Measurements from ENCODE around the gene EPG5. TPM values are rescaled to one million over a fixed set of nuclear protein-coding genes. Genes with fewer than 3 reads are reported as not detected.

EPG5 gene
- total RNA-seq, 1 experiment from 2014 or later: 22.7 TPM

DNA sequence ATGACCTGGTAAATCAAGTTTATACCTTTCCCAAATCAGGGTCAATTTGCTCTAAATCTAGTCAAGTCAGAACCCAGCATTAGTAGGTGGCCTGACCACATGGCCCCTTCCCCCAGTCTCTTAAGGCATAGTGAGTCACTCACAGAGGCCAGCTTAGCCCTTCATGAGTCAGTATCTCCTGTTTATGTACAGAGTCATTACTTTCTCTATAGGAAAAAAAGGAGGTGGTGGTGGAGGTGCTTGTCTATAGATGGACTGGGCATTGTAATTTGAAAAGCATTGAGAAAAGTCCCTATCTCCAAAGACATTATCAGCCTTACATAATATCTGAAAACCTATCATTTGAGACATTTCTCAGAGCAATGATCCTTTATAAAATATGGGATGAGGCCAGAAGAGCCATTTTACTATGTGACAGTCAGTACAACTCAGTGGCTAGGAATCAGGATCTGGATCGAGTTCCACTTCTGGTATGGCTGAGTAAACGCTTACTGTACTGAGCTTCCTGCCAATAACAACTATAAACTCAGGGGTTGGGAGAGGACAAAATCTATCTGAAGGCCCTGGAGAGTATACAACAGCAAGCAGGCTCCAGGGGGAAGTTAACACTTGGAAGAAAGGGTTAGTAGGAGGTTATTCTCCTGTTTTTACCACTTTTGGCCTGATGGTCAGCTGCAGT is 164.2 kb downstream of the EPG5 start:
- DNase-seq (ENCODE audit: low spot score) (no peak), ATAC-seq (no peak)
- POLR2A ChIA-PET: no interaction called here
- H3K4me1 Mint-ChIP-seq: peaks cover 17% of the 10 kb centered on the region
- H3K27ac Mint-ChIP-seq: no peak overlapping the region
- H3K4me3 Mint-ChIP-seq: no peak overlapping the region
- peaks cover 68% of the 10 kb centered on the region for H3K9me3 Mint-ChIP-seq
- CTCF ChIA-PET: no interaction called here
- peaks cover 11% of the 10 kb centered on the region for H3K27me3 Mint-ChIP-seq (ENCODE audit: low read depth)
- no peak for TF ChIP-seq NR2C2 (CRISPR knock-in tag; IDR thresholded peaks at IDR 0.05)
- TF ChIP-seq EMX1 (CRISPR knock-in tag; IDR thresholded peaks at IDR 0.05): no peak
- TF ChIP-seq, protein P1, sequence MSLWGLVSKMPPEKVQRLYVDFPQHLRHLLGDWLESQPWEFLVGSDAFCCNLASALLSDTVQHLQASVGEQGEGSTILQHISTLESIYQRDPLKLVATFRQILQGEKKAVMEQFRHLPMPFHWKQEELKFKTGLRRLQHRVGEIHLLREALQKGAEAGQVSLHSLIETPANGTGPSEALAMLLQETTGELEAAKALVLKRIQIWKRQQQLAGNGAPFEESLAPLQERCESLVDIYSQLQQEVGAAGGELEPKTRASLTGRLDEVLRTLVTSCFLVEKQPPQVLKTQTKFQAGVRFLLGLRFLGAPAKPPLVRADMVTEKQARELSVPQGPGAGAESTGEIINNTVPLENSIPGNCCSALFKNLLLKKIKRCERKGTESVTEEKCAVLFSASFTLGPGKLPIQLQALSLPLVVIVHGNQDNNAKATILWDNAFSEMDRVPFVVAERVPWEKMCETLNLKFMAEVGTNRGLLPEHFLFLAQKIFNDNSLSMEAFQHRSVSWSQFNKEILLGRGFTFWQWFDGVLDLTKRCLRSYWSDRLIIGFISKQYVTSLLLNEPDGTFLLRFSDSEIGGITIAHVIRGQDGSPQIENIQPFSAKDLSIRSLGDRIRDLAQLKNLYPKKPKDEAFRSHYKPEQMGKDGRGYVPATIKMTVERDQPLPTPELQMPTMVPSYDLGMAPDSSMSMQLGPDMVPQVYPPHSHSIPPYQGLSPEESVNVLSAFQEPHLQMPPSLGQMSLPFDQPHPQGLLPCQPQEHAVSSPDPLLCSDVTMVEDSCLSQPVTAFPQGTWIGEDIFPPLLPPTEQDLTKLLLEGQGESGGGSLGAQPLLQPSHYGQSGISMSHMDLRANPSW (CRISPR knock-in tag; conservative IDR thresholded peaks at IDR 0.05; ENCODE audit: low read depth): no peak
- peaks cover 57% of the 10 kb centered on the region for H3K36me3 Mint-ChIP-seq

DNA sequence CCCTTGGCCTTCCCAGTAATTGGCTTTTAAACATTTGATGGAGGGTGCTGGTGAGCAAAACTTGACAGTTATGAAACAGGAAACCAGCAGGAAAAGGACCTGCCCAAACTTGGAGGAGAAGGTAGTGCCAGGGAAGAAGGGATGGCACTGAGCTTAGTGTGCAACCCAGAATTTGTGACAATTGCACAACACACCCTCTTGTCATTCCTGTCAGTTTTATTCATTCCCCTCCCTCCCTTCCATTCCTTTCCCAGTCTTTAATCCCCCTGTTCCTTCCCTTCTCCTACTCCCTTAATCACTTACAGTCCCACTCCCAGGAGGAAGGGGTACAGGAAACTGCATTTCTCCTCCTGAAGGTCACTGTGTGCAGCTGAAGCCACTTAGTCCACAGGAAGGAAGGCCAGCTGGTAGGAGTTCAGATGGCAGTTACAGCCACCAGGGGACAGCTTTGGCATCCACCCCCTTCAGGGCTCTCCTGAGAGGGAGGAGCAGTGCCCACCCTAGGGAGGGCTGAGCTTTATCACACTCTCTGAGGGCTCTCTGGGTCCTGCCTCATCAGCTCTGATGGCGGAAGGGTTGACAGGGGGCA is 165.6 kb downstream of the EPG5 start:
- no peak for TF ChIP-seq PRRX2 (CRISPR knock-in tag; IDR thresholded peaks at IDR 0.05)
- no peak for TF ChIP-seq ZNF416 (CRISPR knock-in tag; IDR thresholded peaks at IDR 0.05)
- TF ChIP-seq ZNF121 (CRISPR knock-in tag; IDR thresholded peaks at IDR 0.05): no peak
- TF ChIP-seq FOXJ3 (CRISPR knock-in tag; IDR thresholded peaks at IDR 0.05; ENCODE audit: borderline replicate concordance): no peak
- TF ChIP-seq, protein P1 (CRISPR knock-in tag; conservative IDR thresholded peaks at IDR 0.05; ENCODE audit: low read depth): no peak
- TF ChIP-seq, protein P2, sequence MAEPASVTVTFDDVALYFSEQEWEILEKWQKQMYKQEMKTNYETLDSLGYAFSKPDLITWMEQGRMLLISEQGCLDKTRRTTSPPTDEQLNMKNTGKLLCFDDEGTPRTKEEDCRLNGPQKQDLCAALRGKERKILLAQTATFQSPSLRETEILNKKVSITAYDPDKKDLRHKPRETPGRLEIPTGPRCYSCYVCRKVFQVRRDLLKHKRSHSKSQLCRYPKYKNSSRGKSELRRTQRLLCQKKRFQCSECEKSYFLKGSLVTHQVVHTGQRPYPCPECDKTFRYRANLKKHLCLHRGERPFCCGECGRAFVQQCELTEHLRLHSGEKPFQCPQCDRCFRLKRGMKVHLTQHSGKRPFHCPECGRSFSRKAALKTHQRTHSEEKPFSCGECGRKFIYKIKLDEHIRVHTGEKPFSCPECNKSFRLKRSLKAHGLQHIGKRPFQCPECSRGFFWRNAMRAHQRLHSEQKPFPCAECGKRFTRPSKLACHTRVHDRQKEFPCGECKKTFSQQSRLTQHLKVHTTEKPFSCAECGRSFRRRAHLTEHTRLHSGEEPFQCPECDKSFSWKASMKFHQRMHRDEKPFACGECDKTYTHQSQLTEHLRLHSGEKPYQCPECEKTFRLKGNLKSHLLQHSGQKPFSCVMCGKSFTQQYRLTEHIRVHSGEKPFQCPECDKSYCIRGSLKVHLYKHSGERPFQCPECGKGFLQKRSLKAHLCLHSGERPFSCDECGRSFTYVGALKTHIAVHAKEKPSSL (CRISPR knock-in tag; conservative IDR thresholded peaks at IDR 0.05): no peak
- TF ChIP-seq ZNF423 (CRISPR knock-in tag; IDR thresholded peaks at IDR 0.05): no peak
- TF ChIP-seq, protein P3, sequence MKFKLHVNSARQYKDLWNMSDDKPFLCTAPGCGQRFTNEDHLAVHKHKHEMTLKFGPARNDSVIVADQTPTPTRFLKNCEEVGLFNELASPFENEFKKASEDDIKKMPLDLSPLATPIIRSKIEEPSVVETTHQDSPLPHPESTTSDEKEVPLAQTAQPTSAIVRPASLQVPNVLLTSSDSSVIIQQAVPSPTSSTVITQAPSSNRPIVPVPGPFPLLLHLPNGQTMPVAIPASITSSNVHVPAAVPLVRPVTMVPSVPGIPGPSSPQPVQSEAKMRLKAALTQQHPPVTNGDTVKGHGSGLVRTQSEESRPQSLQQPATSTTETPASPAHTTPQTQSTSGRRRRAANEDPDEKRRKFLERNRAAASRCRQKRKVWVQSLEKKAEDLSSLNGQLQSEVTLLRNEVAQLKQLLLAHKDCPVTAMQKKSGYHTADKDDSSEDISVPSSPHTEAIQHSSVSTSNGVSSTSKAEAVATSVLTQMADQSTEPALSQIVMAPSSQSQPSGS (CRISPR knock-in tag; IDR thresholded peaks at IDR 0.05; ENCODE audit: borderline replicate concordance, low read depth): no peak
- no peak for TF ChIP-seq ZNF263 (CRISPR knock-in tag; IDR thresholded peaks at IDR 0.05; ENCODE audit: low read depth)
- Mint-ChIP-seq H3K4me3 (no peak overlapping the region), H3K36me3 (peaks cover 61% of the 10 kb centered on the region), H3K27ac (no peak overlapping the region), H3K9me3 (peaks cover 65% of the 10 kb centered on the region), H3K27me3 (ENCODE audit: low read depth) (peaks cover 11% of the 10 kb centered on the region), H3K4me1 (peaks cover 3% of the 10 kb centered on the region)
- ChIA-PET POLR2A (no interaction called here), CTCF (interaction anchor here (1.4 kb wide), 1 partner anchor 79 kb away, joined by 4 read pairs; no protein-coding TSS in a partner anchor)
- no peak for DNase-seq (ENCODE audit: low spot score)
- no peak for ATAC-seq

Other genes starting within 250 kb of the EPG5 start
- not detected in 3 replicates for gene SLC14A1, start 243.1 kb downstream of the EPG5 start, total RNA-seq (2021)
- gene SIGLEC15, start 141.7 kb downstream of the EPG5 start, total RNA-seq (2021): 0.30 to 0.48 TPM in 2 of 3 replicates, not detected in the other
- gene PSTPIP2, start 104.9 kb upstream of the EPG5 start, total RNA-seq (2021): 1.9 to 2.5 TPM (median 1.9 TPM) in 3 replicates
- gene ATP5F1A, start 131.0 kb upstream of the EPG5 start, total RNA-seq (2021): 818 to 834 TPM (median 825 TPM) in 3 replicates
- gene HAUS1, start 137.1 kb upstream of the EPG5 start, total RNA-seq (2021): 58.7 to 68.3 TPM (median 68.1 TPM) in 3 replicates

Data from WTC11 (cell line).